ENCODE results near the gene ZNF197.

- TF ChIP-seq CTCF (IDR thresholded peaks at IDR 0.05) (no peak), POLR2A (IDR thresholded peaks at IDR 0.05) (no peak)
Measured at GRCh38 chr3:44642337-44642736, 17.5 kb downstream of the ZNF197 start.
